Retinal pigment epithelial cell (primary cell): ENCODE results near the gene OPA1.

Experiments used
- DNase-seq: peaks from one replicate; pipeline ENCODE4 v3.0.0-alpha.2; 2010; ENCODE audit warnings: low read depth
- H3K4me3 ChIP-seq: 2 replicates; pipeline ENCODE4 v1.5.1; 2011; ENCODE audit warnings: mild to moderate bottlenecking, low read length, control low read depth, moderate library complexity
- CTCF ChIP-seq: conservative IDR thresholded peaks from 2 replicates; pipeline ENCODE4 v1.5.1; 2011; ENCODE audit warnings: low read depth, low read length, control low read depth, inconsistent platforms

The OPA1 gene

GRCh38 chr3:193714523-193715137 lies 121.6 kb downstream of the OPA1 start:
- no peak for TF ChIP-seq CTCF
- H3K4me3 ChIP-seq, result no peak overlapping the region
- DNase-seq, result no peak

- TF ChIP-seq CTCF, result no peak
- no peak for DNase-seq
- H3K4me3 ChIP-seq, result no peak overlapping the region
Observed at GRCh38 chr3:193716150-193716549, 123.1 kb downstream of the OPA1 start.

GRCh38 chr3:193719735-193720134 lies 126.7 kb downstream of the OPA1 start:
- TF ChIP-seq CTCF, result no peak
- H3K4me3 ChIP-seq, result no peak overlapping the region
- no peak for DNase-seq

- no peak for DNase-seq
- no peak overlapping the region for H3K4me3 ChIP-seq
- no peak for TF ChIP-seq CTCF
Observed at GRCh38 chr3:193720169-193720568, 127.2 kb downstream of the OPA1 start.

GRCh38 chr3:193722566-193722965 lies 129.6 kb downstream of the OPA1 start:
- TF ChIP-seq CTCF, result no peak
- no peak overlapping the region for H3K4me3 ChIP-seq
- no peak for DNase-seq

- TF ChIP-seq CTCF, result no peak
- H3K4me3 ChIP-seq, result no peak overlapping the region
- no peak for DNase-seq
Observed at GRCh38 chr3:193727089-193727488, 134.1 kb downstream of the OPA1 start.

- H3K4me3 ChIP-seq, result no peak overlapping the region
- DNase-seq, result no peak
- TF ChIP-seq CTCF, result no peak
Observed at GRCh38 chr3:193728429-193729087, 135.6 kb downstream of the OPA1 start.
